AG08395 (cell line): ENCODE results near the gene NOTCH1.

Source experiments
- DNase-seq: peaks from one replicate; pipeline ENCODE4 v3.0.0; 2012; ENCODE audit warnings: mixed read lengths, low spot score

The NOTCH1 gene

DNA sequence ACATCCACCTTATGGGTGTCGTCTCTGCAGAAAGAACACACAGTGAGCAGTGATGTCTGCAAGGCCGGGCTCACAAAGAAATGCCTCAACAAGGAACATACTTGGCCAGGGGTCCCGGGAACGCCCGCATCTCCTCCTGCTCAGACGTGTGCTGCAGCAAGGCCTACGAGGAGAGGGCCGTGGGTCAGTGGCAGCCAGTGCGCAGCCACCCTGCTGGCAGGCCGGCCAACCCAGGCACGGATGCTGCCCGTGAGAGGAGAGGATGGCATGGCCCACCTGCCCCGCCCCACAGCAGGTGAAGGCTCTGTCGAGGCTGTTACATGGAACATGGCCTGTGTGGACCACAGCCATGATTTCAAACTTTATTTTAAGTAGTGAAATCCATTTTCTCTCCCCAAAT is 82.3 kb downstream of the NOTCH1 start:
- DNase-seq: no peak

DNA sequence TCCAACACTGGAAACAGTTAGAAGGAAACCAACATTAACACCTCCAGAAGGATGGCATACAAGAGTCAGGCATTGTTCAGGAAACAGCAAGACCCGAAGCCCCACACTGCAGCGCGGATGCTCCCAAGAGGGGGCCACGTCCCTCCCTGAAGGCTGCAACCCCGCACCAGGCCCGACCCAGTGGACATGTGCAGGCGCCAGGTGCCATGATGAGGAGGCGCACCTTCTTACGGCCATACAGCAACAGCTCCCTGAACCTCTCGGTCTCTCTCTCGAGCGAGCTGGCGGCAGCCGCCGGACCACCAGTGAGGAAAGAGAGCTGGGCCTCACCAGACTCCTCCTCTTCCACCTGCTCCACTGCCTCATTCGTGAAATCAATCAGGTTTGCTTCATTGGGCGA is 83.2 kb downstream of the NOTCH1 start:
- no peak for DNase-seq

DNA sequence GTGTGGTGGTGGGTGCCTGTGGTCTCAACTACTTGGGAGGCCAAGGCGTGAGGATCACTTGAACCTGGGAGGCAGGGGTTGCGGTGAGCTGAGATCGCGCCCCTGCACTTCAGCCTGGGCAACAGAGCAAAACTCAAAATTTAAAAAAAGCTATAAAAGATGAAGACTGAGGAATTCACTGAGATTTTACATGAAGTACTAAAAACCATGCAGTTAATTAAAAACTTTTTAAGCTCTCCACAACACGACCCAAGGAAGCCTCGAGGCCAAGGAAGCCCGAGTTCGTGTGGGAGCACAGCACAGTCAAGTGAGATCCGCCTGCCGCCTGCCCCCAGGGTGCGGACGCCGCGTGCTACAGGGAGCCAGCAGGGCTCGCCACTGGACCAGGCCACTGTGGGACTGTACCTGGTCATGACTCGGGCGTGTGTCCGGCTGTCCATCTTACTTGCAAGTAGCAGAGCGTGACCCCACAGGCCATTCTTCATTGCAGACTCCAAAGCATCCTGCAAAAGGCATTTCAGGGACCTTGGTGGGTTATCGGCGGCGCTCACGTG is 85.0 kb downstream of the NOTCH1 start:
- DNase-seq: no peak

DNA sequence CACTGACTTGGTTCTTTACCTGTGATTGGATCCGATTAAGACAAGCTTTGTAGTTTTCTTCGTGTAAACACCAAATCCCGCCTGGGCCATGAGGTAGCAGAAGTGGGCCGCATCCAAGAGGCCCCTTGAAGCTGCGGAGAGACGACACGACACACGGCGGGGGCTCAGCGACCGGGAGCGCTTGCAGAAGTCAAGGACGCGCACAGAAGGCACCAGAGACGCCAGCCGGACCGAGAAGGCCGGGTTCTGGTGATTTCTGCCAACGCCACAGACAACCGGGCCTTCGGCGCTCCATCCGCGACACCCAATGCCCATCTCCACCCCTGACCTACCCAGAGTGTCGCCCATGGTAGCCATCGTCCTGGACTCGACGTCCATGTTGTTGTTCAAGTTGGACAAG is 86.4 kb downstream of the NOTCH1 start:
- no peak for DNase-seq

DNA sequence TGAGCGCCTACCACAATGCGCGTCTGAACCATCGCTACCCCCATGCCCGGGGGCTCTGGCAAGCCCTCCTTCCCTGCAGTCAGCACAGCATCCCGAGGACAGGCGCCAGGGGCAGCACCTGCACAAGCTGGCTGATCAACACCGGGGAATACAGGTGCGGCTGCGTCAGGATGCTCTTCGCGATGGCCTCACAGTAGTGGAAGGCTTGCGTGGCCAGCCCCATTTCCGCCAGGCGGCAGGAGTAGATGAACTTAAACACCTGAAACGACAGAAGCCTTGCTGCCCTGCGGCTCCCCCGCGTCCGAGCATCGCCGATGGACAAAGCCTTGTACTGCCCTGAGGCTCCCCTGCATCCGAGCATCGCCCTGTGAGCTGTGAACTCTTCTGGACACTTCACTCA is 88.5 kb downstream of the NOTCH1 start:
- no peak for DNase-seq

DNA sequence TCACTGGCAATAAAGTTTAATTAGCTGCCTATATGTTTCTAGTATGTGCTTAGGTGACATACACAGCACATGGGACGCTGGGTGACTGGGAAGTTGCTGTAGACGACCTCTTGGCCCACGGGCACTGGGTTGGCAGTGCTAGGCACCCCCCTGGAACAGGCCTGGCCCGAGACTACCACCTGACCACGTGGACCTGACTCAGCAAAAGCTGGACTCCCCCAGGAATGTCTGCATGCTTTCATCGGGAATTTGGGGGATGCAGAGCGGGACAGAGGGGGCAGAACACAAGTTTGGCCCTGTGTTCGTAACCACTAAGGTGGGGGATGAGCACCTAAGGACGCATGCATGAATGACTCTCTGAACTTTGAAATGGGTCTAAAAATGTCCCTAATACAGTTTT is 89.6 kb downstream of the NOTCH1 start:
- no peak for DNase-seq

DNA sequence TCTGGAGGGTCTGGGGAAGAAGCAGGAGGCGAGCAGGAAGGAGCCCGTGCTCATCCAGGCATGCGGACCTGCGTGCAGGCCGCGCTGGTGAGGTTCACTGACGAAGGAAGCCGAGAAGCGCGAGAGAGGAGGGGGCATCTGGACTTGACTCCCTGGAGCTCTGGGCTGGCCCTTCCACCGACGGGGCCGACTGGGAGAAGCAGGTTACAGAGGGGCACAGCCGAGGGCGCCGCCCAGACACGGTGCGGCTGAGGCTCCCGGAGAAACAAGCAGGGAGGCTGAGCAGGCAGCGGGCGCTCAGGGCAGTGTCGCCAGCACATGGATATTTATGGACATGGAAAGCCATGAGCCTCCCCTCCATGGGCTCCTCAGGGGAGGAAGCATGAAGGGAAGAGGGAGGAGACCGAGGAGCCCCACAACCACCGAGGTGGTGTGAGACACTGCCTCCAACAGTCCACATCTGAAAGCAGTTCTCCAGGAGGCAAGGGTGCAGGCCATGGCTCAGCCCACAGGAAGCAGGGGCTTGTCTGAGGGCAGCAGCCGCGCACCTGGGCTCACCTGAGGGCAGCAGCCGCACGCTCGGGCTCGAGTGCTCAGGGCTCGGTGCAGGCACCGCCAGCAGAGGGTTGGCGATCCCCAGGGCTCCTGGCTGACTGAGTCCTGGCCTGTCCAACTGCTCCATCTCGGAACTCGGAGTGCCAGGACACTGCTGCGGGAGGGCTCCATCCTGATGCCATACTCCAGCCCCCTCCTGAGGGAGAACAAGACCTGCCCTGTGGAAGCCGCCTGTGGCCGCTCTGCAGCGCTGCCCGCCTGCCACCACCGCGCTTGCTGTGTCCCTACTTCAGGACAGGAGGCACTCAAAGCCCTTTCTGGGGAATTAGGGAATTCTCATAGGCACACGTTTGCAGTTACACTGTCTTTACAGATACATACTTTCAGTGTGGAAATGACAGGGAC is 90.5 kb downstream of the NOTCH1 start:
- DNase-seq: no peak

DNA sequence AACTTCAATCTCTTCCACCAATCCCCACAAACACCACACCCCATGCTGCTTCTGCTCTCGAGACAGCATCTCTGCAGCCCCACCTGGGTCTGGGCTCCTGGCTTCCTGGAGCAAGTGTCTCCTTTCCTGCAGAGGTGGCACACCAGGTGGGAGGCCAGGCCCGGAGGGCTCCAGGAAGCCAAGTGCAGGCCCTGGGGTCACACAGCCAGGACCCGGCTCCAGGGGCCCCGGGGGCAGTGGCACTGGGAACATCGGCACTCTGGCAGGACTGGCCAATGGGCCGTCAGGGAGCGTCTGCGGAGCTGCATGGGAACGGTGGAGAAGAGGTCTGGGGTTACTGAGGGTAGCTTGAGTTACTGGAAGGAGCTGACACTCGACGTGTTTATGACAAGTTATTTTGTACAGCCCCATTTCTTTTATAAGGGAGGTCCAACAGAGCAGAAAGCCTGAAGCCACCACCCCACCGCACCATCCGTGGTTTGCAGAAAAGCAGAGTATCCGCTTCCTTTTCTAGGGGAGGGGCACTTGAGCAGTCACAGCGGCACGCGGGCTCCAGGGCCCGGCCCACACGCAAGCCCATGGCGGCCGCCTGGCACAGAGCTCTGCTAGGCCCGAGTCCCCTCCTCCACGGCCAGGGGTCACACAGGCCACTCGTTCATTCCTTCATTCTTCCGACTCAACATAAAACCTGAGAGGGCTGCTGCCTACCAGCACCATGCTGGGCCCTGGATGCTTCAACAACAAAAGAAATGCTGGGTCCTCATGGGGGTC is 91.6 kb downstream of the NOTCH1 start:
- DNase-seq: no peak

DNA sequence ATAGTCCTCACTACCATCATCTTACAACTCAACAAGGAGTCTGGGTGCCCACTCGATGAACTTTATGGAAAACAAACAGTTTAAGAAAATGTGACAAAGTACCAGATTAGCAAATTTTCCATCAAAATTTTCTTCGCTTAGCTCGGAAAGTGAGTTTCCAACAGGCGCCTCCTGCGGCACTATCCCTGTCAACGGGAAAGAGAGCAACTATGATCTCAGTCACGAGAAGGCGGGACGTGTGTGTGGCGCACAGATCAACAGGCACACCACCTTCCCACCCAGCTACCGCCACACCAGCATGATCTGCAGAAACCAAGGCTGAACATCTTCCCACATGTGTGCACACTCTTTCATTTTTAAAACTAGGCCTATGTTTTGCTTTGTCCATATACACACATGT is 92.5 kb downstream of the NOTCH1 start:
- no peak for DNase-seq

DNA sequence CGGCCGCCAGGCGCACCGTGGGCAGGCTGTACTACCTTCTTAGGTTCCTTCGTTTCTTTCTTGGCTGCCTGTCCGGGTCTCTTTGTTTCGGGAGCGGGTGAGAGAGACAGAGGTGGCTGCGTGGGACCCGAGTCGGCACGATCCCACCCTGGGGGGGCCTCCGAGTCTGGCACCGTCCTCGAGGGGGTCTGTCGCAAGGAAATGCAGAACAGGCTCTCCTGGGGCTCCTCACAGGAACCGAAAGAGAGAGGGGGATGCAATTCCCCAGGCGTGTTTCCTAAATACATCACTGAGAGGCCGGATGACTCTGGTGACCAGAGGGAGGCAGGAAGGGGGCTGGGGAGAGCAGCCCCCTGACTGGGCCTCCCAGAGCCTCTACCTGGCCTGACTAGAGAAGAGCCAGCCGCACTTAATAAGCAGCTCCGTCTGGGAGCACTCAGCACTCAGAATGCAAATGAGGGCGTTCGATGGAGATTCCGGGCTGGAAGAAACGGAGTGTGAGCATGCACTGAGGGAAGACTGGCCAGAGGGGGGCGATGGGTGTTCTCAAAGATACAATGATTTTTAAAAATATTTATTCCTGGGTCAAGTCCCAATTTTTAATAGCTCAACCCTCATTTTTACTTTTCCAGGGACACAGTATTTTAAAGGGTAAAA is 94.5 kb downstream of the NOTCH1 start:
- no peak for DNase-seq

DNA sequence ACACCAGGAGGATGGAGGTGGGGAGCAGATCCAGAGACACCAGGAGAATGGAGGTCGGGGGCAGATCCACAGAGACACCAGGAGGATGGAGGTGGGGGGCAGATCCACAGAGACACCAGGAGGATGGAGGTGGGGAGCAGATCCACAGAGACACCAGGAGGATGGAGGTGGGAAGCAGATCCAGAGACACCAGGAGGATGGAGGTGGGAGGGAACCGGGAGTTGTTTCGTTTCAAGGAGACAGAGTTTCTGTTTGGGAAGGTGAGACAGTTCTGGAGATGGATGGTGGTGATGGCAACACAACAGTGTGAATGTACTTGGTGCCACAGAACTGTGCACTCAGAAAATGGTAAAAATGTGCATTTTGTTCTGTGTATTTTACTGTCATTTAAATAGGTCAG is 97.2 kb downstream of the NOTCH1 start:
- DNase-seq: no peak

DNA sequence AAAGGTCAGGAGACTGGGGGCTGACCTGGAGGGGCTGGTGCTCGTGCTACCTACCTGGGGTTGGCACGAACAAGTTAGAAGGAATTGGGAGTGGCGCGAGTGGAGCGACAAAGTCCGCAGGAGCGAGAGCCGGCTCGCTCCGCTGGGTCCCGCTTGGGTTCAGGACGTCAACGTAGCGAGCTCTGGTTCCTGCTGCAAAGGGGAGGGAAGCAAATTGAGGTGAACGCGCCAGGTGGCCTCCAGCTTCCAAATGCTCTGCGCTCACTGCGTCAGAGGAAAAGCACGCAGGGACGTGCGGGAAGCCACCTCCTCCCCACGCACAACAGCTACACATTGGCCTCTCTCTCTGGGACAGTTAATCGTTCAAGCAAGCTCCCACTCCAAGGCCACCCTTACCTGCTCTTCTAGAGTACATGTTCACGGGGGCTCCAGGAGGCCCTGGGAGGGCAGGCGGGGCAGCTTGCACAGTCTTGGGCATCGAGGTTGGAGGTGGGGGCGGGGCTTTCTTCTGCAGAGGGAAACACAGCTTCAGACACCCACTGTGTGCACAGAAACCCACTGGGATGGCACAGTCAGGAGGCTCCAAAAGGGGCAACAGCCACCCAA is 98.6 kb downstream of the NOTCH1 start:
- DNase-seq: no peak

DNA sequence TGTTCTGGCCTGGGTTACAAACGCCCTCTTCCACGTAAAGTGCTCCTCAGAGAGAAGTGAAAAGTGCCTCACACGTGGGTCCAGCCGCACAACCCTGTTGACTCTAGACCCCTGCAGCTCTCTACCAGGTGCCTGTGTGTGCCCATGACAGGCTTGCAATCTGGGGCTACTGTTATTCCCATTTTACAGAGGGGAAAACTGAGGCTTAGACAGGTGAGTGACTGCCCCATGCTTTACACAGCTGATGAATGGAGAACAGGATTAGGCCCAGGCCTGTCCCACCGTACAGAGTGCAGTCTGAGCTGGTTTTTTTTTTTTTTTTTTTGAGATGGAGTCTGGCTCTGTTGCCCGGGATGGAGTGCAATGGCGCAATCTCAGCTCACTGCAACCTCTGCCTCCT is 100.0 kb downstream of the NOTCH1 start:
- DNase-seq: no peak
